HepG2 (cell line): Measurements from ENCODE around the gene MPIG6B. TPM values are rescaled to one million over a fixed set of nuclear protein-coding genes. Genes with fewer than 3 reads are reported as not detected.

ENCODE experiments used
- ELF4 ChIP-seq: sonication (generic); formaldehyde crosslinking; IDR thresholded peaks from 2 replicates; pipeline ENCODE4 v1.5.0; 2020; ENCODE audit warnings: missing genetic modification reagents, mild to moderate bottlenecking, moderate library complexity, borderline replicate concordance
- GTF2F1 ChIP-seq: fragments of 150-350 bp; IDR thresholded peaks from 2 replicates; pipeline ENCODE4 v1.6.1; 2014; ENCODE audit warnings: low read length
- HHEX ChIP-seq: IDR thresholded peaks from 2 replicates; pipeline ENCODE4 v1.6.1; 2016; ENCODE audit warnings: control low read depth
- HNF4A ChIP-seq: sonication (generic); formaldehyde crosslinking; IDR thresholded peaks from 2 replicates; pipeline ENCODE4 v1.4.0; 2020; ENCODE audit warnings: missing genetic modification reagents
- HNRNPUL1 ChIP-seq: fragments of 200-400 bp; formaldehyde crosslinking; IDR thresholded peaks from 2 replicates; pipeline ENCODE4 v1.6.1; 2017; ENCODE audit warnings: low read depth, mild to moderate bottlenecking, low read length, moderate library complexity
- IKZF4 ChIP-seq: sonication (generic); formaldehyde crosslinking; IDR thresholded peaks from 2 replicates; pipeline ENCODE4 v1.5.1; 2020; ENCODE audit warnings: borderline replicate concordance, mild to moderate bottlenecking, low read depth, missing genetic modification reagents; ENCODE audit errors: not compliant biosample characterization
- MYC ChIP-seq: sonication (generic); formaldehyde crosslinking; IDR thresholded peaks from 2 replicates; pipeline ENCODE4 v1.9.0; 2021; ENCODE audit warnings: missing genetic modification reagents, borderline replicate concordance
- NRL ChIP-seq: sonication (generic); formaldehyde crosslinking; IDR thresholded peaks from 2 replicates; pipeline ENCODE4 v1.5.0; 2020; ENCODE audit warnings: missing genetic modification reagents, mild to moderate bottlenecking, moderate library complexity, borderline replicate concordance
- RFX5 ChIP-seq: IDR thresholded peaks from 2 replicates; pipeline ENCODE4 v1.6.1; 2011; ENCODE audit warnings: low read depth, low read length, improper control_type of control experiment
- SKI ChIP-seq: fragments of 450-650 bp; IDR thresholded peaks from one replicate; pipeline ENCODE4 v1.6.1; 2018; ENCODE audit warnings: mild to moderate bottlenecking; ENCODE audit not compliant: partially characterized antibody
- SNAPC2 ChIP-seq: sonication (generic); formaldehyde crosslinking; IDR thresholded peaks from 2 replicates; pipeline ENCODE4 v1.8.1; 2022; ENCODE audit warnings: mild to moderate bottlenecking, missing genetic modification reagents
- ZBTB3 ChIP-seq: sonication (generic); formaldehyde crosslinking; IDR thresholded peaks from 2 replicates; pipeline ENCODE4 v1.4.0; 2020; ENCODE audit warnings: low read depth, mild to moderate bottlenecking, moderate library complexity, missing genetic modification reagents, borderline replicate concordance
- ZNF264 ChIP-seq: sonication (generic); formaldehyde crosslinking; IDR thresholded peaks from 2 replicates; pipeline ENCODE4 v1.4.0; 2020; ENCODE audit warnings: missing genetic modification reagents
- ZNF678 ChIP-seq: sonication (generic); formaldehyde crosslinking; IDR thresholded peaks from 2 replicates; pipeline ENCODE4 v1.4.0; 2020; ENCODE audit warnings: mild to moderate bottlenecking, missing genetic modification reagents
- ZNF773 ChIP-seq: sonication (generic); formaldehyde crosslinking; IDR thresholded peaks from 2 replicates; pipeline ENCODE4 v1.4.0; 2020; ENCODE audit warnings: missing genetic modification reagents, borderline replicate concordance
- ZNF781 ChIP-seq: sonication (generic); formaldehyde crosslinking; IDR thresholded peaks from 2 replicates; pipeline ENCODE4 v1.5.1; 2020; ENCODE audit warnings: borderline replicate concordance, mild to moderate bottlenecking, missing genetic modification reagents; ENCODE audit errors: not compliant biosample characterization
- ZSCAN22 ChIP-seq: sonication (generic); formaldehyde crosslinking; IDR thresholded peaks from 2 replicates; pipeline ENCODE4 v1.4.0; 2020; ENCODE audit warnings: mild to moderate bottlenecking, missing genetic modification reagents
- polyA plus RNA-seq, 8 experiments: library from polyadenylated mRNA; depleted of rRNA in 3 of 8; stranded (reverse) in 7 of 8; unstranded in 1 of 8; fragments of >200 nt; fragmentation: Illumina TruSeq in 4 of 8; extraction: Trizol in 4 of 8; gene quantifications; 2 replicates each; pipeline versions ENCODE4 v1.2.1 to v1.2.3, GENCODE V29; 2011 to 2016; ENCODE audit warnings: low read depth in 4 of 8, missing spikeins in 1 of 8, mixed read lengths in 1 of 8; ENCODE audit not compliant: insufficient read depth in 1 of 8
- total RNA-seq, 5 experiments: library from RNA; depleted of rRNA; stranded (reverse); fragments of >200 nt; fragmentation: Illumina TruSeq; extraction: Trizol; gene quantifications; 2 replicates each; pipeline ENCODE4 v1.2.3, GENCODE V29; 2016; ENCODE audit warnings: low read depth in 1 of 5
- TF ChIP-seq, protein P1 (sequence below): sonication (generic); formaldehyde crosslinking; IDR thresholded peaks from 2 replicates; pipeline ENCODE4 v1.4.0; 2020; ENCODE audit warnings: missing genetic modification reagents, borderline replicate concordance
- TF ChIP-seq, protein P2 (sequence below): IDR thresholded peaks from 2 replicates; pipeline ENCODE4 v1.6.1; 2012; ENCODE audit warnings: low read length, improper control_type of control experiment
- TF ChIP-seq, protein P3 (sequence below): sonication (generic); formaldehyde crosslinking; IDR thresholded peaks from 2 replicates; pipeline ENCODE4 v1.5.0; 2020; ENCODE audit warnings: missing genetic modification reagents
- TF ChIP-seq, protein P4 (sequence below): sonication (generic); formaldehyde crosslinking; IDR thresholded peaks from 2 replicates; pipeline ENCODE4 v1.4.0; 2020; ENCODE audit warnings: mild to moderate bottlenecking, missing genetic modification reagents

Gene MPIG6B
- total and polyA plus RNA-seq, 2 of the 13 experiments (the other 11 are each of a cell fraction or from before 2014, with no cell fraction given): not detected

DNA sequence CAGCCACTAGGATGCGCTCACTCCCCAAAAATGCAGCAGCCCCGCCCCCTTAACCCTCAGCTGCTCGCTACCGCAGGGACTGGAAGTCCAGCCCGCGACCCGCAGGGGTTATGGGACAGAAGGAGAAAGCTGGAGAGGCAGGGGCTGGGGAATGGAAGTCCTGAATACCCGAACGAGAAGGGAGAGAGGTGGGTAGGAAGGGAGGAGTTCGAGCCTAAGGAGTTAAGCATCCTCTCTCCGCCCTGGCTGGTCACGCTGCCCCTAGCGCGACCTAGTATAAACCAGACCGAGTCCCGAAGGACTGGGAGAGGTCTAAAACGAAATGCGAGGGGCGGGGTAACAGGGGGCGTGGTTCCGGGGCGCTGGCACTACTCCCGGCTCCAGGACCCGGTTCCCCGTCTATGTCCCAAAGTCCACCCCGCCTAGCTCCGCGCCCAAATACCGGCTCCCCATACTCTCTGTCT is 6.4 kb downstream of the MPIG6B start (continued):
- TF ChIP-seq ZBTB3 (no peak; the same call in 1 of the 2 replicates), GTF2F1 (no peak), ZNF781 (CRISPR knock-in tag) (no peak), ELF4 (CRISPR knock-in tag) (peak; percentile 68; the same call in 1 of the 2 replicates), ZSCAN22 (CRISPR knock-in tag) (no peak), SNAPC2 (0 out of 2 replicates have a peak, but pooled peaks have one; percentile 33), HHEX (CRISPR knock-in tag) (no peak), RFX5 (0 out of 2 replicates have a peak, but pooled peaks have one; percentile 6), ZNF678 (CRISPR knock-in tag) (no peak), ZNF264 (CRISPR knock-in tag) (peak; percentile 63), NRL (CRISPR knock-in tag) (no peak), HNRNPUL1 (no peak), SKI (no peak), MYC (peak; percentile 72), ZNF773 (no peak), IKZF4 (no peak), HNF4A (CRISPR knock-in tag) (no peak)
- TF ChIP-seq, protein P1, sequence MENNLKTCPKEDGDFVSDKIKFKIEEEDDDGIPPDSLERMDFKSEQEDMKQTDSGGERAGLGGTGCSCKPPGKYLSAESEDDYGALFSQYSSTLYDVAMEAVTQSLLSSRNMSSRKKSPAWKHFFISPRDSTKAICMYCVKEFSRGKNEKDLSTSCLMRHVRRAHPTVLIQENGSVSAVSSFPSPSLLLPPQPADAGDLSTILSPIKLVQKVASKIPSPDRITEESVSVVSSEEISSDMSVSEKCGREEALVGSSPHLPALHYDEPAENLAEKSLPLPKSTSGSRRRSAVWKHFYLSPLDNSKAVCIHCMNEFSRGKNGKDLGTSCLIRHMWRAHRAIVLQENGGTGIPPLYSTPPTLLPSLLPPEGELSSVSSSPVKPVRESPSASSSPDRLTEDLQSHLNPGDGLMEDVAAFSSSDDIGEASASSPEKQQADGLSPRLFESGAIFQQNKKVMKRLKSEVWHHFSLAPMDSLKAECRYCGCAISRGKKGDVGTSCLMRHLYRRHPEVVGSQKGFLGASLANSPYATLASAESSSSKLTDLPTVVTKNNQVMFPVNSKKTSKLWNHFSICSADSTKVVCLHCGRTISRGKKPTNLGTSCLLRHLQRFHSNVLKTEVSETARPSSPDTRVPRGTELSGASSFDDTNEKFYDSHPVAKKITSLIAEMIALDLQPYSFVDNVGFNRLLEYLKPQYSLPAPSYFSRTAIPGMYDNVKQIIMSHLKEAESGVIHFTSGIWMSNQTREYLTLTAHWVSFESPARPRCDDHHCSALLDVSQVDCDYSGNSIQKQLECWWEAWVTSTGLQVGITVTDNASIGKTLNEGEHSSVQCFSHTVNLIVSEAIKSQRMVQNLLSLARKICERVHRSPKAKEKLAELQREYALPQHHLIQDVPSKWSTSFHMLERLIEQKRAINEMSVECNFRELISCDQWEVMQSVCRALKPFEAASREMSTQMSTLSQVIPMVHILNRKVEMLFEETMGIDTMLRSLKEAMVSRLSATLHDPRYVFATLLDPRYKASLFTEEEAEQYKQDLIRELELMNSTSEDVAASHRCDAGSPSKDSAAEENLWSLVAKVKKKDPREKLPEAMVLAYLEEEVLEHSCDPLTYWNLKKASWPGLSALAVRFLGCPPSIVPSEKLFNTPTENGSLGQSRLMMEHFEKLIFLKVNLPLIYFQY (CRISPR knock-in tag): peak; percentile 42; the same call in 1 of the 2 replicates
- TF ChIP-seq, protein P2, sequence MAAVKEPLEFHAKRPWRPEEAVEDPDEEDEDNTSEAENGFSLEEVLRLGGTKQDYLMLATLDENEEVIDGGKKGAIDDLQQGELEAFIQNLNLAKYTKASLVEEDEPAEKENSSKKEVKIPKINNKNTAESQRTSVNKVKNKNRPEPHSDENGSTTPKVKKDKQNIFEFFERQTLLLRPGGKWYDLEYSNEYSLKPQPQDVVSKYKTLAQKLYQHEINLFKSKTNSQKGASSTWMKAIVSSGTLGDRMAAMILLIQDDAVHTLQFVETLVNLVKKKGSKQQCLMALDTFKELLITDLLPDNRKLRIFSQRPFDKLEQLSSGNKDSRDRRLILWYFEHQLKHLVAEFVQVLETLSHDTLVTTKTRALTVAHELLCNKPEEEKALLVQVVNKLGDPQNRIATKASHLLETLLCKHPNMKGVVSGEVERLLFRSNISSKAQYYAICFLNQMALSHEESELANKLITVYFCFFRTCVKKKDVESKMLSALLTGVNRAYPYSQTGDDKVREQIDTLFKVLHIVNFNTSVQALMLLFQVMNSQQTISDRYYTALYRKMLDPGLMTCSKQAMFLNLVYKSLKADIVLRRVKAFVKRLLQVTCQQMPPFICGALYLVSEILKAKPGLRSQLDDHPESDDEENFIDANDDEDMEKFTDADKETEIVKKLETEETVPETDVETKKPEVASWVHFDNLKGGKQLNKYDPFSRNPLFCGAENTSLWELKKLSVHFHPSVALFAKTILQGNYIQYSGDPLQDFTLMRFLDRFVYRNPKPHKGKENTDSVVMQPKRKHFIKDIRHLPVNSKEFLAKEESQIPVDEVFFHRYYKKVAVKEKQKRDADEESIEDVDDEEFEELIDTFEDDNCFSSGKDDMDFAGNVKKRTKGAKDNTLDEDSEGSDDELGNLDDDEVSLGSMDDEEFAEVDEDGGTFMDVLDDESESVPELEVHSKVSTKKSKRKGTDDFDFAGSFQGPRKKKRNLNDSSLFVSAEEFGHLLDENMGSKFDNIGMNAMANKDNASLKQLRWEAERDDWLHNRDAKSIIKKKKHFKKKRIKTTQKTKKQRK: no peak
- TF ChIP-seq, protein P3, sequence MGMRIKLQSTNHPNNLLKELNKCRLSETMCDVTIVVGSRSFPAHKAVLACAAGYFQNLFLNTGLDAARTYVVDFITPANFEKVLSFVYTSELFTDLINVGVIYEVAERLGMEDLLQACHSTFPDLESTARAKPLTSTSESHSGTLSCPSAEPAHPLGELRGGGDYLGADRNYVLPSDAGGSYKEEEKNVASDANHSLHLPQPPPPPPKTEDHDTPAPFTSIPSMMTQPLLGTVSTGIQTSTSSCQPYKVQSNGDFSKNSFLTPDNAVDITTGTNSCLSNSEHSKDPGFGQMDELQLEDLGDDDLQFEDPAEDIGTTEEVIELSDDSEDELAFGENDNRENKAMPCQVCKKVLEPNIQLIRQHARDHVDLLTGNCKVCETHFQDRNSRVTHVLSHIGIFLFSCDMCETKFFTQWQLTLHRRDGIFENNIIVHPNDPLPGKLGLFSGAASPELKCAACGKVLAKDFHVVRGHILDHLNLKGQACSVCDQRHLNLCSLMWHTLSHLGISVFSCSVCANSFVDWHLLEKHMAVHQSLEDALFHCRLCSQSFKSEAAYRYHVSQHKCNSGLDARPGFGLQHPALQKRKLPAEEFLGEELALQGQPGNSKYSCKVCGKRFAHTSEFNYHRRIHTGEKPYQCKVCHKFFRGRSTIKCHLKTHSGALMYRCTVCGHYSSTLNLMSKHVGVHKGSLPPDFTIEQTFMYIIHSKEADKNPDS (CRISPR knock-in tag): no peak
- TF ChIP-seq, protein P4, sequence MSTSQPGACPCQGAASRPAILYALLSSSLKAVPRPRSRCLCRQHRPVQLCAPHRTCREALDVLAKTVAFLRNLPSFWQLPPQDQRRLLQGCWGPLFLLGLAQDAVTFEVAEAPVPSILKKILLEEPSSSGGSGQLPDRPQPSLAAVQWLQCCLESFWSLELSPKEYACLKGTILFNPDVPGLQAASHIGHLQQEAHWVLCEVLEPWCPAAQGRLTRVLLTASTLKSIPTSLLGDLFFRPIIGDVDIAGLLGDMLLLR (CRISPR knock-in tag): 0 out of 2 replicates have a peak, but pooled peaks have one; percentile 17
